Kidney (tissue), 14 donors: ENCODE measurements around the gene NTNG1. TPM values are rescaled to one million over a fixed set of nuclear protein-coding genes. Genes with fewer than 3 reads are reported as not detected.

Source experiments
- DNase-seq, 5 donors: peaks; one replicate each; pipeline ENCODE4 v3.0.0-alpha.2; 2013 to 2020
- FAIRE-seq: peaks from 2 replicates; lab custom pipeline; 2012; peaks lifted over from hg19 to GRCh38; lab: Jason Lieb, UNC
- H3K27ac ChIP-seq, 2 donors: one replicate each; pipeline ENCODE4 v1.7.0; 2013; ENCODE audit warnings: low read depth in 2 of 2, low read length in 2 of 2, inconsistent platforms in 1 of 2
- H3K27me3 ChIP-seq: one replicate; pipeline ENCODE4 v1.7.1; 2013; ENCODE audit warnings: low read length, inconsistent platforms; ENCODE audit not compliant: control insufficient read depth, insufficient read depth
- H3K36me3 ChIP-seq, 3 donors: one replicate each; pipeline versions ENCODE4 v1.7.0 to v1.7.1; 2013; ENCODE audit warnings: low read length in 3 of 3, control low read depth in 1 of 3, inconsistent platforms in 1 of 3; ENCODE audit not compliant: insufficient read depth in 3 of 3, control insufficient read depth in 2 of 3
- H3K4me1 ChIP-seq, 3 donors: one replicate each; pipeline versions ENCODE4 v1.7.0 to v1.7.1; 2013; ENCODE audit warnings: low read length in 3 of 3, inconsistent platforms in 1 of 3, low read depth in 1 of 3; ENCODE audit not compliant: control insufficient read depth in 2 of 3, insufficient read depth in 2 of 3
- H3K4me3 ChIP-seq, 3 donors: one replicate each; pipeline versions ENCODE4 v1.7.0 to v1.8.1; 2013; ENCODE audit warnings: low read length in 3 of 3, control low read depth in 1 of 3, inconsistent platforms in 1 of 3
- H3K9ac ChIP-seq, 3 donors: one replicate each; pipeline versions ENCODE4 v1.7.0 to v1.7.1; 2013; ENCODE audit warnings: low read length in 3 of 3, control low read depth in 1 of 3, inconsistent platforms in 1 of 3
- H3K9me3 ChIP-seq, 3 donors: one replicate each; pipeline versions ENCODE4 v1.7.0 to v1.7.1; 2013; ENCODE audit warnings: low read length in 3 of 3, control low read depth in 1 of 3, inconsistent platforms in 1 of 3; ENCODE audit not compliant: control insufficient read depth in 2 of 3, insufficient read depth in 1 of 3
- CTCF ChIP-seq: IDR thresholded peaks from 3 replicates; pipeline ENCODE4 v1.5.1; 2012; ENCODE audit warnings: mild to moderate bottlenecking, moderate library complexity, borderline replicate concordance; ENCODE audit not compliant: insufficient read depth; ENCODE audit errors: extremely low read depth
- intact Hi-C: fragments of 100-400 bp; cut with DNase I; formaldehyde crosslinking; loops from one replicate; pipeline ENCODE4 v1.11.1; 2022
- polyA plus RNA-seq: library from polyadenylated mRNA; stranded (reverse); fragments of 350-450 nt; fragmentation: Illumina TruSeq; extraction: RNeasy Lipid Tissue Mini Kit (QIAGEN cat#74804); gene quantifications from one replicate; pipeline ENCODE4 v1.2.3, GENCODE V29; 2014; ENCODE audit warnings: low read depth, low replicate concordance; ENCODE audit not compliant: insufficient read depth
- total RNA-seq: library from RNA; stranded (reverse); fragmentation: NEBNext Ultra II Directional; extraction: Animal tissue kit (Norgen Biotek cat#: 25700); gene quantifications from one replicate; pipeline ENCODE4 v1.2.1, GENCODE V29; 2021
- donor health status: control.
- donor health status: control.
- donor health status: control.
- donor health status: control.
- donor health status: control.
- donor health status: DM: yes; HTN: yes; CAD: no.
- donor health status: Normal renal cell carcinoma (clear cell type).

The NTNG1 gene
- total and polyA plus RNA-seq, 2 donors from 2014 or later = 2.8 to 7.7 TPM

DNA sequence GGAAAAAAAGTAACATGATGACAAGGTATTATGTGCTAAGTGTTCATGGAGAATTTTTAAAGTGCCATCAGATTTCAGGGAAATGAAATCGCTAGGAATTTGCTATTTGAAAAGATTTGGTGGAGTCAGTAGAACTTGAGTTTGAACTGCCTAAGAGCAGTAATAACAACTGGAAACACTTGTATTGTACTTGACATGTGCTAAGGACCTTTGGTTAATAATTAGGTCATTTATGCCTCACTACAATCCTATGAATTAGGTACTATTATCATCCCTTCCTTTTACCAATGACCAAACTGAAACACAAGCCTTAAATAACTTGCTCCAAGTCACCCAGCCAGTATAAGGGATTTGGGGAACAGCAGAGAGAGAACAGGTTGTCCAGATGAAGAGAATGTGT lies 133.4 kb downstream of the NTNG1 start:
- TF ChIP-seq CTCF = no peak
- no peak for DNase-seq
- intact Hi-C loops = no loop called here

GRCh38 chr1:107276247-107276646 lies 135.4 kb downstream of the NTNG1 start:
- Histone ChIP-seq H3K9ac (no peak overlapping the region), H3K27me3 (no peaks in the 10 kb centered on the region), H3K4me3 (no peak overlapping the region), H3K36me3 (no peaks in the 10 kb centered on the region), H3K27ac (no peak overlapping the region), H3K9me3 (no peaks in the 10 kb centered on the region), H3K4me1 (no peaks in the 10 kb centered on the region)
- FAIRE-seq = no peak
- TF ChIP-seq CTCF = no peak
- no peak for DNase-seq
- intact Hi-C loops = no loop called here

More for the DNA sequence above, 133.4 kb downstream of the NTNG1 start:
- Histone ChIP-seq H3K27ac (no peak overlapping the region), H3K4me1 (no peaks in the 10 kb centered on the region), H3K36me3 (no peaks in the 10 kb centered on the region), H3K9me3 (no peaks in the 10 kb centered on the region), H3K9ac (no peak overlapping the region), H3K4me3 (no peak overlapping the region), H3K27me3 (no peaks in the 10 kb centered on the region)
- FAIRE-seq = no peak

DNA sequence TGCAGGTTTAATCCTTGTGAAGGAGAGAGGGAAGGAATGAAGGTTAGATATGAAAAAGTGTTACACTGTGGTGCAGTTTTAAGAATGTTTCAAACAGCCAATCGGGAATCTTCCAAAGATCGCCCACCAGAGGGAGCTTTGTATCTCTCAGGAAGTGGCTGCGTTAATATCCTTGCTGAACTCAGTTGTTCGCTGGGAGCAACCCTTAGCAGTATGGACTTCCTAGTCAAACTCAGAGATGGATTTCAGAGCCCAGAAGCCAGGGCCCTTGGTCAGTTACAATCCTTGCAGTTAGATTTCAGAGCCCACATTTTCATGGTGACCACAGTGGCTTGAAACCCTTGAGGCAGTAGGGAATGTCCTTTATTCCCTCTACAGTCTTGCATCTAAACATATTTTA lies 136.2 kb downstream of the NTNG1 start:
- intact Hi-C loops = no loop called here
- no peaks in the 10 kb centered on the region for H3K36me3 ChIP-seq
- no peak overlapping the region for H3K27ac ChIP-seq
- H3K9me3 ChIP-seq = no peaks in the 10 kb centered on the region
- no peak overlapping the region for H3K9ac ChIP-seq
- H3K4me3 ChIP-seq = no peak overlapping the region
- TF ChIP-seq CTCF = peak; percentile 40
- no peaks in the 10 kb centered on the region for H3K4me1 ChIP-seq
- no peak for FAIRE-seq
- peak in 4 of 5 donors; percentile 40 to 70 (median 48) for DNase-seq
- no peaks in the 10 kb centered on the region for H3K27me3 ChIP-seq

GRCh38 chr1:107286125-107286524 lies 145.3 kb downstream of the NTNG1 start:
- Histone ChIP-seq H3K9ac (no peak overlapping the region), H3K36me3 (no peaks in the 10 kb centered on the region), H3K4me1 (no peaks in the 10 kb centered on the region), H3K9me3 (no peaks in the 10 kb centered on the region), H3K4me3 (no peak overlapping the region), H3K27ac (no peak overlapping the region), H3K27me3 (no peaks in the 10 kb centered on the region)
- no peak for TF ChIP-seq CTCF
- DNase-seq = no peak
- FAIRE-seq = no peak
- intact Hi-C loops = no loop called here
